HCT116 (cell line): ENCODE data around the gene IDH3G.

Experiments used
- CTCF ChIP-seq, 3 experiments: fragments of 200-600 bp in 1 of 3; sonication (generic) in 1 of 3; IDR thresholded peaks in 2 of 3; conservative IDR thresholded peaks in 1 of 3; 2 replicates each; pipeline ENCODE4 v1.5.1; 2012 to 2017; ENCODE audit warnings: low read depth in 2 of 3, low read length in 2 of 3, antibody characterized with exemption in 1 of 3, borderline replicate concordance in 1 of 3, control low read depth in 1 of 3, mild to moderate bottlenecking in 1 of 3, mixed read lengths in 1 of 3, mixed run types in 1 of 3, moderate library complexity in 1 of 3; ENCODE audit not compliant: insufficient read depth in 1 of 3
- EGR1 ChIP-seq: IDR thresholded peaks from 2 replicates; pipeline ENCODE4 v1.6.1; 2012; ENCODE audit warnings: low read depth
- EZH2 ChIP-seq: fragments of 200-600 bp; sonication (generic); IDR thresholded peaks from 2 replicates; pipeline ENCODE4 v1.6.1; 2017; ENCODE audit warnings: antibody characterized with exemption, mixed run types
- EZH2phosphoT487 ChIP-seq: fragments of 200-600 bp; IDR thresholded peaks from 2 replicates; pipeline ENCODE4 v1.6.1; 2018; ENCODE audit warnings: antibody characterized with exemption, borderline replicate concordance
- POLR2A ChIP-seq: IDR thresholded peaks from 2 replicates; pipeline ENCODE4 v1.7.0; 2011; ENCODE audit warnings: borderline replicate concordance; ENCODE audit not compliant: insufficient read depth, insufficient read length; ENCODE audit errors: extremely low read depth
- POLR2AphosphoS5 ChIP-seq: IDR thresholded peaks from 2 replicates; pipeline ENCODE4 v1.6.1; 2011; ENCODE audit warnings: mild to moderate bottlenecking, low read depth, low read length, moderate library complexity
- RAD21 ChIP-seq: IDR thresholded peaks from 2 replicates; pipeline ENCODE4 v1.6.1; 2012; ENCODE audit warnings: low read depth, mild to moderate bottlenecking
- REST ChIP-seq: IDR thresholded peaks from 2 replicates; pipeline ENCODE4 v1.6.1; 2012; ENCODE audit warnings: low read depth

DNA sequence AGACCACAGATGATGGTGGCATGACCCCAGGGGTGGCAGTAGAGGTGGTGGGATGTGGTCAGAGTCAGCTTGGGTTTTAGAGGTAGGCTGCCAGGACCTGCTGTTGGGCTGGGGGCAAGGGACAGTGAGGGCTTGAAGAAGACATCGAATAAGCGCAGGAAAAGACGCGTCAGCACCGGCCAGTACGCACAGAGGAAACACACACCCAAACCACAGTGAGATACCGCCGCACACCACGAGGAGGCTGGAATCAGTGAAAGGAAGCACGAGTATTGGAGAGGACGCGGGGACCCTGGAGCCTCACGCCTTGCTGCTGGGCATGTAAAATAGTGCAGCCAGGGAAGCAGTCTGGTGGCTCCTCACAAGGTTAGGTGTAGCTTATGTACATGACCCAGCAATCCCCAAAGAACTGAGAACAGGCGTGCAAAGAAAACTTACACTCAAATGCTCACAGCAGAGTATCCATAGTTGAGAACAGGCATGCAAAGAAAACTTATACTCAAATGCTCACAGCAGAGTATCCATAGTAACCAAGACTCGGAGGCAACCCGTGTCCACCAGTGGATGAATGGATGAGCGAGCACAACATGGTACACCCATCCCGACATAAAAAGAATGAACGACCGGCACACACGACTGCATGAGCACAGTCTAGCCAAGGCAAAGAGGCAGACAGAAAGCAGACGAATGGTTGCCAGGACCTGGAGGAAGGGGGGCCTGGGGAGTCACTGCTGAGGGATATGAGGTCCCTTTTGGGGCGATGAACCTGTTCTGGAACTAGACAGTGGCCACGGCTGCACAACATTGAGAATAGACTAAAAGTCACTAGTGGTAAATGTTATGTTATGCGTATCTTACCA lies 22.9 kb upstream of the IDH3G start:
- TF ChIP-seq CTCF (IDR thresholded peaks at IDR 0.05 in 2 of 3, conservative IDR thresholded peaks at IDR 0.05 in 1 of 3; ENCODE audit: borderline replicate concordance in 1 of 3, insufficient read depth in 1 of 3, low read depth in 2 of 3, low read length in 2 of 3) = no peak
- TF ChIP-seq REST = no peak
- no peak for TF ChIP-seq POLR2A
- TF ChIP-seq EGR1 = no peak
- TF ChIP-seq RAD21 = no peak
- no peak for TF ChIP-seq POLR2AphosphoS5
- no peak for TF ChIP-seq EZH2phosphoT487
- TF ChIP-seq EZH2 = no peak
